WTC11 (cell line): ENCODE data around the gene STAT1. TPM values are rescaled to one million over a fixed set of nuclear protein-coding genes. Genes with fewer than 3 reads are reported as not detected.

ENCODE experiments used
- ATF1 ChIP-seq: sonication (generic); formaldehyde crosslinking; IDR thresholded peaks from 2 replicates; pipeline ENCODE4 v1.8.1; 2023; ENCODE audit warnings: mild to moderate bottlenecking, moderate library complexity, missing genetic modification reagents
- CBFB ChIP-seq: sonication (generic); formaldehyde crosslinking; IDR thresholded peaks from 2 replicates; pipeline ENCODE4 v1.8.1; 2022; ENCODE audit warnings: mild to moderate bottlenecking, low read depth, missing genetic modification reagents
- CREM ChIP-seq: sonication (generic); formaldehyde crosslinking; IDR thresholded peaks from 2 replicates; pipeline ENCODE4 v1.8.1; 2022; ENCODE audit warnings: mild to moderate bottlenecking, missing genetic modification reagents, moderate library complexity
- CTCF ChIP-seq: fragments of 200-600 bp; IDR thresholded peaks from 2 replicates; pipeline ENCODE4 v1.8.0; 2022; ENCODE audit warnings: antibody characterized with exemption
- E2F5 ChIP-seq: sonication (generic); formaldehyde crosslinking; IDR thresholded peaks from 2 replicates; pipeline ENCODE4 v1.8.1; 2022; ENCODE audit warnings: mild to moderate bottlenecking, moderate library complexity, missing genetic modification reagents
- NR1H2 ChIP-seq: sonication (generic); formaldehyde crosslinking; IDR thresholded peaks from 2 replicates; pipeline ENCODE4 v1.9.0; 2021; ENCODE audit warnings: mild to moderate bottlenecking, moderate library complexity, missing genetic modification reagents
- NR2C2 ChIP-seq: sonication (generic); formaldehyde crosslinking; IDR thresholded peaks from 2 replicates; pipeline ENCODE4 v1.8.0; 2022; ENCODE audit warnings: mild to moderate bottlenecking, missing genetic modification reagents
- PRRX2 ChIP-seq: fragments of 250-450 bp; sonication (Bioruptor Pico); IDR thresholded peaks from 2 replicates; pipeline ENCODE4 v1.8.0; 2021; ENCODE audit warnings: mild to moderate bottlenecking
- RELA ChIP-seq: sonication (generic); formaldehyde crosslinking; IDR thresholded peaks from 2 replicates; pipeline ENCODE4 v1.8.1; 2022; ENCODE audit warnings: missing genetic modification reagents, mild to moderate bottlenecking, borderline replicate concordance
- SMAD3 ChIP-seq: sonication (generic); formaldehyde crosslinking; IDR thresholded peaks from 2 replicates; pipeline ENCODE4 v1.8.0; 2022; ENCODE audit warnings: missing genetic modification reagents, mild to moderate bottlenecking, borderline replicate concordance
- STAT6 ChIP-seq: sonication (generic); formaldehyde crosslinking; conservative IDR thresholded peaks from 2 replicates; pipeline ENCODE4 v1.8.1; 2023; ENCODE audit warnings: mild to moderate bottlenecking, low read depth, missing genetic modification reagents, moderate library complexity
- TP53 ChIP-seq: sonication (generic); formaldehyde crosslinking; IDR thresholded peaks from 2 replicates; pipeline ENCODE4 v1.8.1; 2023; ENCODE audit warnings: mild to moderate bottlenecking, missing genetic modification reagents
- ZNF219 ChIP-seq: sonication (generic); formaldehyde crosslinking; IDR thresholded peaks from 2 replicates; pipeline ENCODE4 v1.8.0; 2023; ENCODE audit warnings: missing genetic modification reagents, mild to moderate bottlenecking, borderline replicate concordance
- ZNF263 ChIP-seq: sonication (generic); formaldehyde crosslinking; IDR thresholded peaks from 2 replicates; pipeline ENCODE4 v1.8.1; 2022; ENCODE audit warnings: low read depth, mild to moderate bottlenecking, moderate library complexity, missing genetic modification reagents
- ZNF425 ChIP-seq: fragments of 250-450 bp; sonication (Bioruptor Pico); conservative IDR thresholded peaks from 2 replicates; pipeline ENCODE4 v1.9.0; 2021; ENCODE audit warnings: mild to moderate bottlenecking
- total RNA-seq: library from RNA; stranded (reverse); gene quantifications from 3 replicates; pipeline ENCODE4 v1.2.3, GENCODE V29; 2021
- TF ChIP-seq, protein P1 (sequence below): sonication (generic); formaldehyde crosslinking; IDR thresholded peaks from 2 replicates; pipeline ENCODE4 v1.8.0; 2023; ENCODE audit warnings: missing genetic modification reagents, mild to moderate bottlenecking, borderline replicate concordance
- TF ChIP-seq, protein P2 (sequence below): fragments of 250-450 bp; sonication (Bioruptor Pico); IDR thresholded peaks from 2 replicates; pipeline ENCODE4 v1.9.0; 2021; ENCODE audit warnings: mild to moderate bottlenecking
- TF ChIP-seq, protein P3 (sequence below): sonication (generic); formaldehyde crosslinking; IDR thresholded peaks from 2 replicates; pipeline ENCODE4 v1.8.0; 2022; ENCODE audit warnings: mild to moderate bottlenecking, missing genetic modification reagents
- TF ChIP-seq, protein P4 (sequence below): sonication (generic); formaldehyde crosslinking; IDR thresholded peaks from 2 replicates; pipeline ENCODE4 v1.8.1; 2022; ENCODE audit warnings: low read depth, missing genetic modification reagents, borderline replicate concordance

The STAT1 gene
- total RNA-seq, 1 experiment from 2014 or later: 36.1 TPM

DNA sequence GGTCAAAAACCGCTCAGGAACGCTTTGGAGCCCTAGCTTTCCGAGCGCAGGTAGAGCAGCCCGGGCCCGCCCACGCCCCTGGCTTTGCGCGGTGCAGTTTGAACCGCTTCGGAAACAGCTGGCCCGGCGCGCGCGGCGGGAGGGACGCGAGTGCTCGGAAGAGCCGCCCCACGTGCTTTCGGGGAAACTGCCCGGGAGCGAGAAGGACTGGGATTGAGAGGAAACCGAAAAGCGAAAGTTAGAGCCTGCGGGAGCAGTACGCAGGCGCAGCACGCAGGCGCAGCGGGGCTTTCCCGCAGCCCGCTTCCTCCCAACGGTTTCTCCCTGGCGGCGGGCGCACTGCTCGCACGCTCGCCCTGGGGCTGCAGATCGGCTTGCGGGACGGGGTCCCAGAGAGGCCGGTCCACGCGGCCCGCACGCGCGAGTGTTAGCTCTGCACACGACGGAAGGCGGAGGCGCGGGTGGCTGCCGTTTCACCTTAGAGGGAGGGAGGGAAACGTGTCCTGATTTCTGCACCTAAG is 6.3 kb upstream of the STAT1 start (continued):
- TF ChIP-seq ZNF425 (CRISPR knock-in tag) (no peak), ZNF219 (CRISPR knock-in tag) (peak; percentile 95), CREM (CRISPR knock-in tag) (peak; percentile 89), RELA (CRISPR knock-in tag) (peak; percentile 94), NR1H2 (CRISPR knock-in tag) (peak; percentile 63; the same call in 1 of the 2 replicates), SMAD3 (peak; percentile 94), ATF1 (CRISPR knock-in tag) (peak; percentile 85; the same call in 1 of the 2 replicates), NR2C2 (CRISPR knock-in tag) (peak; percentile 55; the same call in 1 of the 2 replicates), STAT6 (CRISPR knock-in tag) (0 out of 2 replicates have a peak, but pooled peaks have one; percentile 92), TP53 (peak; percentile 94), PRRX2 (CRISPR knock-in tag) (no peak), CBFB (CRISPR knock-in tag) (peak; percentile 86), ZNF263 (CRISPR knock-in tag) (0 out of 2 replicates have a peak, but pooled peaks have one; percentile 55), E2F5 (CRISPR knock-in tag) (peak; percentile 95), CTCF (no peak)
- TF ChIP-seq, protein P1, sequence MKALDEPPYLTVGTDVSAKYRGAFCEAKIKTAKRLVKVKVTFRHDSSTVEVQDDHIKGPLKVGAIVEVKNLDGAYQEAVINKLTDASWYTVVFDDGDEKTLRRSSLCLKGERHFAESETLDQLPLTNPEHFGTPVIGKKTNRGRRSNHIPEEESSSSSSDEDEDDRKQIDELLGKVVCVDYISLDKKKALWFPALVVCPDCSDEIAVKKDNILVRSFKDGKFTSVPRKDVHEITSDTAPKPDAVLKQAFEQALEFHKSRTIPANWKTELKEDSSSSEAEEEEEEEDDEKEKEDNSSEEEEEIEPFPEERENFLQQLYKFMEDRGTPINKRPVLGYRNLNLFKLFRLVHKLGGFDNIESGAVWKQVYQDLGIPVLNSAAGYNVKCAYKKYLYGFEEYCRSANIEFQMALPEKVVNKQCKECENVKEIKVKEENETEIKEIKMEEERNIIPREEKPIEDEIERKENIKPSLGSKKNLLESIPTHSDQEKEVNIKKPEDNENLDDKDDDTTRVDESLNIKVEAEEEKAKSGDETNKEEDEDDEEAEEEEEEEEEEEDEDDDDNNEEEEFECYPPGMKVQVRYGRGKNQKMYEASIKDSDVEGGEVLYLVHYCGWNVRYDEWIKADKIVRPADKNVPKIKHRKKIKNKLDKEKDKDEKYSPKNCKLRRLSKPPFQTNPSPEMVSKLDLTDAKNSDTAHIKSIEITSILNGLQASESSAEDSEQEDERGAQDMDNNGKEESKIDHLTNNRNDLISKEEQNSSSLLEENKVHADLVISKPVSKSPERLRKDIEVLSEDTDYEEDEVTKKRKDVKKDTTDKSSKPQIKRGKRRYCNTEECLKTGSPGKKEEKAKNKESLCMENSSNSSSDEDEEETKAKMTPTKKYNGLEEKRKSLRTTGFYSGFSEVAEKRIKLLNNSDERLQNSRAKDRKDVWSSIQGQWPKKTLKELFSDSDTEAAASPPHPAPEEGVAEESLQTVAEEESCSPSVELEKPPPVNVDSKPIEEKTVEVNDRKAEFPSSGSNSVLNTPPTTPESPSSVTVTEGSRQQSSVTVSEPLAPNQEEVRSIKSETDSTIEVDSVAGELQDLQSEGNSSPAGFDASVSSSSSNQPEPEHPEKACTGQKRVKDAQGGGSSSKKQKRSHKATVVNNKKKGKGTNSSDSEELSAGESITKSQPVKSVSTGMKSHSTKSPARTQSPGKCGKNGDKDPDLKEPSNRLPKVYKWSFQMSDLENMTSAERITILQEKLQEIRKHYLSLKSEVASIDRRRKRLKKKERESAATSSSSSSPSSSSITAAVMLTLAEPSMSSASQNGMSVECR (CRISPR knock-in tag): peak; percentile 98
- TF ChIP-seq, protein P2, sequence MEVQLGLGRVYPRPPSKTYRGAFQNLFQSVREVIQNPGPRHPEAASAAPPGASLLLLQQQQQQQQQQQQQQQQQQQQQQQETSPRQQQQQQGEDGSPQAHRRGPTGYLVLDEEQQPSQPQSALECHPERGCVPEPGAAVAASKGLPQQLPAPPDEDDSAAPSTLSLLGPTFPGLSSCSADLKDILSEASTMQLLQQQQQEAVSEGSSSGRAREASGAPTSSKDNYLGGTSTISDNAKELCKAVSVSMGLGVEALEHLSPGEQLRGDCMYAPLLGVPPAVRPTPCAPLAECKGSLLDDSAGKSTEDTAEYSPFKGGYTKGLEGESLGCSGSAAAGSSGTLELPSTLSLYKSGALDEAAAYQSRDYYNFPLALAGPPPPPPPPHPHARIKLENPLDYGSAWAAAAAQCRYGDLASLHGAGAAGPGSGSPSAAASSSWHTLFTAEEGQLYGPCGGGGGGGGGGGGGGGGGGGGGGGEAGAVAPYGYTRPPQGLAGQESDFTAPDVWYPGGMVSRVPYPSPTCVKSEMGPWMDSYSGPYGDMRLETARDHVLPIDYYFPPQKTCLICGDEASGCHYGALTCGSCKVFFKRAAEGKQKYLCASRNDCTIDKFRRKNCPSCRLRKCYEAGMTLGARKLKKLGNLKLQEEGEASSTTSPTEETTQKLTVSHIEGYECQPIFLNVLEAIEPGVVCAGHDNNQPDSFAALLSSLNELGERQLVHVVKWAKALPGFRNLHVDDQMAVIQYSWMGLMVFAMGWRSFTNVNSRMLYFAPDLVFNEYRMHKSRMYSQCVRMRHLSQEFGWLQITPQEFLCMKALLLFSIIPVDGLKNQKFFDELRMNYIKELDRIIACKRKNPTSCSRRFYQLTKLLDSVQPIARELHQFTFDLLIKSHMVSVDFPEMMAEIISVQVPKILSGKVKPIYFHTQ (CRISPR knock-in tag): no peak
- TF ChIP-seq, protein P3, sequence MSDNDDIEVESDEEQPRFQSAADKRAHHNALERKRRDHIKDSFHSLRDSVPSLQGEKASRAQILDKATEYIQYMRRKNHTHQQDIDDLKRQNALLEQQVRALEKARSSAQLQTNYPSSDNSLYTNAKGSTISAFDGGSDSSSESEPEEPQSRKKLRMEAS (CRISPR knock-in tag): peak; percentile 99
- TF ChIP-seq, protein P4, sequence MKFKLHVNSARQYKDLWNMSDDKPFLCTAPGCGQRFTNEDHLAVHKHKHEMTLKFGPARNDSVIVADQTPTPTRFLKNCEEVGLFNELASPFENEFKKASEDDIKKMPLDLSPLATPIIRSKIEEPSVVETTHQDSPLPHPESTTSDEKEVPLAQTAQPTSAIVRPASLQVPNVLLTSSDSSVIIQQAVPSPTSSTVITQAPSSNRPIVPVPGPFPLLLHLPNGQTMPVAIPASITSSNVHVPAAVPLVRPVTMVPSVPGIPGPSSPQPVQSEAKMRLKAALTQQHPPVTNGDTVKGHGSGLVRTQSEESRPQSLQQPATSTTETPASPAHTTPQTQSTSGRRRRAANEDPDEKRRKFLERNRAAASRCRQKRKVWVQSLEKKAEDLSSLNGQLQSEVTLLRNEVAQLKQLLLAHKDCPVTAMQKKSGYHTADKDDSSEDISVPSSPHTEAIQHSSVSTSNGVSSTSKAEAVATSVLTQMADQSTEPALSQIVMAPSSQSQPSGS (CRISPR knock-in tag): 0 out of 2 replicates have a peak, but pooled peaks have one; percentile 8
